Measurements from ENCODE around the gene SAAL1.

DNA sequence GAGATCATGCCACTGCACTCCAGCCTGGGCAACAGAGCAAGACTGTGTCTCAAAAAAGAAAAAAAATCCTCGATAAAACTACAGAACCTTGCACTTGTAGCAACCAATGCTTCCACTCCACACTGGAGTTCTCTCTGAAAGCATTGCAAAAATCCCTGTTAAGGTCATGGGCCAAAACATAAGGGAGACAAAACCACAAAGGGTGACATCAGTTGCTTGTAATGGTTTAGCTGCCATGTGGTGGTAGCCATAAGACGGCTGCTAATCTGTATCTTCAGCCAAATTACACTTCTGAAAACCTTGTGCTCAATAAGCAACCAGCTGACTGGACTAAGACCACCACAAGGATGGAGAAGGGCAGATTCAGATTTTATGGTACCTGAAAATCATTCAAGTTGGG lies 39.3 kb downstream of the SAAL1 start:
- TF ChIP-seq, protein P1, sequence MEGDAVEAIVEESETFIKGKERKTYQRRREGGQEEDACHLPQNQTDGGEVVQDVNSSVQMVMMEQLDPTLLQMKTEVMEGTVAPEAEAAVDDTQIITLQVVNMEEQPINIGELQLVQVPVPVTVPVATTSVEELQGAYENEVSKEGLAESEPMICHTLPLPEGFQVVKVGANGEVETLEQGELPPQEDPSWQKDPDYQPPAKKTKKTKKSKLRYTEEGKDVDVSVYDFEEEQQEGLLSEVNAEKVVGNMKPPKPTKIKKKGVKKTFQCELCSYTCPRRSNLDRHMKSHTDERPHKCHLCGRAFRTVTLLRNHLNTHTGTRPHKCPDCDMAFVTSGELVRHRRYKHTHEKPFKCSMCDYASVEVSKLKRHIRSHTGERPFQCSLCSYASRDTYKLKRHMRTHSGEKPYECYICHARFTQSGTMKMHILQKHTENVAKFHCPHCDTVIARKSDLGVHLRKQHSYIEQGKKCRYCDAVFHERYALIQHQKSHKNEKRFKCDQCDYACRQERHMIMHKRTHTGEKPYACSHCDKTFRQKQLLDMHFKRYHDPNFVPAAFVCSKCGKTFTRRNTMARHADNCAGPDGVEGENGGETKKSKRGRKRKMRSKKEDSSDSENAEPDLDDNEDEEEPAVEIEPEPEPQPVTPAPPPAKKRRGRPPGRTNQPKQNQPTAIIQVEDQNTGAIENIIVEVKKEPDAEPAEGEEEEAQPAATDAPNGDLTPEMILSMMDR (IDR thresholded peaks at IDR 0.05): no peak
- no peak for TF ChIP-seq EZH2 (IDR thresholded peaks at IDR 0.05; ENCODE audit: borderline replicate concordance, insufficient read depth, low read depth, low read length, poor library complexity, severe bottlenecking)
